Peyer's patch (tissue), 4 donors: ENCODE data around the gene PRR20A. TPM values are rescaled to one million over a fixed set of nuclear protein-coding genes. Genes with fewer than 3 reads are reported as not detected.
"Not testable (repeated sequence)": the region's sequence is repeated elsewhere in the genome, so short reads cannot be mapped to it uniquely, and the experiment has no call there.

Source experiments
- DNase-seq, 3 donors: peaks; one replicate each; pipeline ENCODE4 v3.0.0-alpha.2; 2017 to 2019
- H3K27ac ChIP-seq, 4 donors: fragments of 200-600 bp; sonication (generic); one replicate each; pipeline ENCODE4 v1.5.1; 2016 to 2019
- H3K27me3 ChIP-seq, 2 donors: fragments of 200-600 bp; sonication (generic); one replicate each; pipeline ENCODE4 v1.5.1; 2019
- H3K36me3 ChIP-seq, 3 donors: fragments of 200-600 bp; sonication (generic); one replicate each; pipeline ENCODE4 v1.5.1; 2016 to 2019
- H3K4me1 ChIP-seq, 4 donors: fragments of 200-600 bp; sonication (generic); one replicate each; pipeline ENCODE4 v1.5.1; 2016 to 2019
- H3K4me3 ChIP-seq, 4 donors: fragments of 200-600 bp; sonication (generic); 1 replicate in 3 of 4; 2 replicates in 1 of 4; pipeline ENCODE4 v1.5.1; 2016 to 2019; ENCODE audit warnings: mild to moderate bottlenecking in 1 of 4
- H3K9me3 ChIP-seq, 4 donors: fragments of 200-600 bp; sonication (generic); one replicate each; pipeline ENCODE4 v1.5.1; 2016 to 2019; ENCODE audit warnings: mild to moderate bottlenecking in 1 of 4
- POLR2A ChIP-seq, 2 donors: fragments of 450-650 bp; IDR thresholded peaks; one replicate each; pipeline ENCODE4 v1.5.1; 2017; ENCODE audit warnings: antibody characterized with exemption in 2 of 2, mild to moderate bottlenecking in 2 of 2, moderate library complexity in 2 of 2
- small RNA-seq, 2 donors: library from RNA; depleted of rRNA; stranded (forward); fragments of <200 nt; gene quantifications; one replicate each; pipeline ENCODE3, GENCODE V24; 2016
- total RNA-seq, 4 donors: library from RNA; depleted of rRNA; stranded (reverse); fragments of >200 nt; gene quantifications; one replicate each; pipeline ENCODE4 v1.1.0, GENCODE V29; 2016
- TF ChIP-seq, protein P1 (sequence below), 6 experiments: fragments of 450-650 bp in 4 of 6; fragments of 200-600 bp in 2 of 6; sonication (generic) in 1 of 6; IDR thresholded peaks; one replicate each; pipeline ENCODE4 v1.5.1; 2017 to 2019; ENCODE audit warnings: antibody characterized with exemption in 6 of 6, mild to moderate bottlenecking in 3 of 6, moderate library complexity in 1 of 6

The PRR20A gene
- total RNA-seq, 4 donors from 2014 or later: not detected

DNA sequence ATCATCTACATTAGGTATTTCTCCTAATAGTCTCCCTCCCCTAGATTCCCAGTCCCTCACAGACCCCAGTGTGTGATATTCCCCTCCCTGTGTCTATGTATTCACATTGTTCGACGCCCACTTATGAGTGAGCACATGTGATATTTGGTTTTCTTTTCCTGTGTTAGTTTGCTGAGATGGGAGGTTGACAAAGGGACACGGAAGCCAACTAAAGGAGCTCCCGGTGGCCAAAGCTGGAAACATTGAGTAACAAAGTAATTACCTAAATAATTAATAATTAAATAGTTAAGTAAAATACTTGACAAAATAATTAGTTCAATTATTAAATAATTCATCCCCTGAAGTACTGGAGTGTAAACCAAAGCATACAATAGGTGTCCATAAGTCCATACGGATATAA, 1.7 kb upstream of the PRR20A start:
- no peak for TF ChIP-seq POLR2A (IDR thresholded peaks at IDR 0.05)
- TF ChIP-seq, protein P1, sequence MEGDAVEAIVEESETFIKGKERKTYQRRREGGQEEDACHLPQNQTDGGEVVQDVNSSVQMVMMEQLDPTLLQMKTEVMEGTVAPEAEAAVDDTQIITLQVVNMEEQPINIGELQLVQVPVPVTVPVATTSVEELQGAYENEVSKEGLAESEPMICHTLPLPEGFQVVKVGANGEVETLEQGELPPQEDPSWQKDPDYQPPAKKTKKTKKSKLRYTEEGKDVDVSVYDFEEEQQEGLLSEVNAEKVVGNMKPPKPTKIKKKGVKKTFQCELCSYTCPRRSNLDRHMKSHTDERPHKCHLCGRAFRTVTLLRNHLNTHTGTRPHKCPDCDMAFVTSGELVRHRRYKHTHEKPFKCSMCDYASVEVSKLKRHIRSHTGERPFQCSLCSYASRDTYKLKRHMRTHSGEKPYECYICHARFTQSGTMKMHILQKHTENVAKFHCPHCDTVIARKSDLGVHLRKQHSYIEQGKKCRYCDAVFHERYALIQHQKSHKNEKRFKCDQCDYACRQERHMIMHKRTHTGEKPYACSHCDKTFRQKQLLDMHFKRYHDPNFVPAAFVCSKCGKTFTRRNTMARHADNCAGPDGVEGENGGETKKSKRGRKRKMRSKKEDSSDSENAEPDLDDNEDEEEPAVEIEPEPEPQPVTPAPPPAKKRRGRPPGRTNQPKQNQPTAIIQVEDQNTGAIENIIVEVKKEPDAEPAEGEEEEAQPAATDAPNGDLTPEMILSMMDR (IDR thresholded peaks at IDR 0.05): no peak
- no peaks in the 10 kb centered on the region for H3K4me1 ChIP-seq
- no peak for DNase-seq
- no peaks in the 10 kb centered on the region for H3K27me3 ChIP-seq
- H3K27ac ChIP-seq: no peak overlapping the region
- H3K36me3 ChIP-seq: no peaks in the 10 kb centered on the region
- H3K9me3 ChIP-seq: no peaks in the 10 kb centered on the region
- H3K4me3 ChIP-seq: no peak overlapping the region

DNA sequence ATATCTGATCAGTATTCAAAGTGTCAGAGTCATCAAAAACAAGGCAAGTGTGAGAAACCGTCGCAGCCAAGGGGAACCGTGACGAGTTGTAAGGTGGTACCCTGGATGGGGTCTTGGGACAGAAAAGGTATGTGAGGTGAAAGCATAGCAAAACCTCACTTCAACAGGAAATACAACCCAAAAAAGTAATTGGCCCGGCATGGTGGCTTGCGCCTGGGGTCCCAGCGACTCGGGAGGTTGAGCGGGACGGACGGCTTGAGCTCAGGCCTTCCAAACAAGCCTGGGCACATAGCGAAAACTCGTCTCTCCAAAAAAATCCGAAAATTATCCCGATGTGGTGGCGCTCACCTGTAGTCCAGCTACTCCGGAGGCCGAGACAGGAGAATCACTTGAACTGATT, 937 bp upstream of the PRR20A start:
- not testable (repeated sequence) for H3K9me3 ChIP-seq, DNase-seq, H3K4me3 ChIP-seq, H3K27me3 ChIP-seq, H3K36me3 ChIP-seq, H3K27ac ChIP-seq, H3K4me1 ChIP-seq

DNA sequence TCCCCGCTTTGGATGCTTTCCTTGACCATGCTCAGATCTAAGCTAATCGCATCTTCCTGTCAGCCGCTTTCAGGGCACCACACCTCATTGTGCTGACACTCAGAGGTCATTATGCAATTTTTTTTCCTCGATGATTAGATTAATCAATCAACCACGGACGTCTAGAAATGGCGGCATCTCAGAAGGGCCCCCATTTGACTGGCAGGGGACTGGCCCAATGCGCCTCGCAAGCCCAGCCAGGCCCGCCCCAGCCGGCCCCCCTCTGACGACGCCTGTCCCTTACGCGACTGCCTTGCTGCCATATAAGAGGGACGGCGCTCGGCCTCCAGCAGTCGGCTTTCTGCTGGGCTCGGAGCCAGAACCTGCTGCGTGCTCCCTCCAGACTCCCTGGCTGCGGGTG, 6.5 kb downstream of the PRR20A start, which contains the start of gene PRR20B:
PRR20B (plus strand) TSS at position 301 of the 400 bp plus-strand sequence. CDS start 387 bp downstream, outside the sequence.
- not testable (repeated sequence) for H3K27ac ChIP-seq, DNase-seq, H3K4me1 ChIP-seq, H3K27me3 ChIP-seq, H3K36me3 ChIP-seq, H3K9me3 ChIP-seq, H3K4me3 ChIP-seq

DNA sequence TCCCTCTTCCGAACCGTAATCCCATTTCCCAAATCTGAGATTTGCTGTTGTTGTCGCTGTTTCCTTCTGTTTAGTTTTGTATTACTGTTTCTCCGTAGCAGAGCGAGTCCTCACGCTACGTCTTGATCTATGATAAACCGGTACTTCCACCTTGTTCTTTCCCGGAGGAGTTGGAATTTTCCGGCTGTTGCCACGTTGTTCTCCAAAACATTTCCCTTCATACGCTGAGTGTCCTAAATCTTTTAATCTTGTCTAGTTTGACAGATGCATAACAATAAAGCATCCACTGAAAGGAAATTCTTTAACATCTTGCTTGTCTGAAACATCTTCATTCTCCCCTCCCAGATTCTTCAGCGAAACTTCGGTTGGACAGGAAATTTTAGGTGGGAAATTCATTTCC, 7.4 kb downstream of the PRR20A start:
- not testable (repeated sequence) for H3K27ac ChIP-seq, DNase-seq, H3K36me3 ChIP-seq, H3K4me1 ChIP-seq, H3K27me3 ChIP-seq, H3K4me3 ChIP-seq, H3K9me3 ChIP-seq

DNA sequence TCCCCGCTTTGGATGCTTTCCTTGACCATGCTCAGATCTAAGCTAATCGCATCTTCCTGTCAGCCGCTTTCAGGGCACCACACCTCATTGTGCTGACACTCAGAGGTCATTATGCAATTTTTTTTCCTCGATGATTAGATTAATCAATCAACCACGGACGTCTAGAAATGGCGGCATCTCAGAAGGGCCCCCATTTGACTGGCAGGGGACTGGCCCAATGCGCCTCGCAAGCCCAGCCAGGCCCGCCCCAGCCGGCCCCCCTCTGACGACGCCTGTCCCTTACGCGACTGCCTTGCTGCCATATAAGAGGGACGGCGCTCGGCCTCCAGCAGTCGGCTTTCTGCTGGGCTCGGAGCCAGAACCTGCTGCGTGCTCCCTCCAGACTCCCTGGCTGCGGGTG, 13.0 kb downstream of the PRR20A start, which contains the start of gene PRR20C:
PRR20C (plus strand) TSS at position 301 of the 400 bp plus-strand sequence. CDS start 387 bp downstream, outside the sequence.
- H3K4me1 ChIP-seq, DNase-seq, H3K9me3 ChIP-seq, H3K27ac ChIP-seq, H3K27me3 ChIP-seq, H3K4me3 ChIP-seq, H3K36me3 ChIP-seq: not testable (repeated sequence)

DNA sequence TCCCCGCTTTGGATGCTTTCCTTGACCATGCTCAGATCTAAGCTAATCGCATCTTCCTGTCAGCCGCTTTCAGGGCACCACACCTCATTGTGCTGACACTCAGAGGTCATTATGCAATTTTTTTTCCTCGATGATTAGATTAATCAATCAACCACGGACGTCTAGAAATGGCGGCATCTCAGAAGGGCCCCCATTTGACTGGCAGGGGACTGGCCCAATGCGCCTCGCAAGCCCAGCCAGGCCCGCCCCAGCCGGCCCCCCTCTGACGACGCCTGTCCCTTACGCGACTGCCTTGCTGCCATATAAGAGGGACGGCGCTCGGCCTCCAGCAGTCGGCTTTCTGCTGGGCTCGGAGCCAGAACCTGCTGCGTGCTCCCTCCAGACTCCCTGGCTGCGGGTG, 19.6 kb downstream of the PRR20A start, which contains the start of gene PRR20D:
PRR20D (plus strand) TSS at position 301 of the 400 bp plus-strand sequence. CDS start 387 bp downstream, outside the sequence.
- not testable (repeated sequence) for DNase-seq, H3K9me3 ChIP-seq, H3K36me3 ChIP-seq, H3K4me1 ChIP-seq, H3K4me3 ChIP-seq, H3K27me3 ChIP-seq, H3K27ac ChIP-seq

DNA sequence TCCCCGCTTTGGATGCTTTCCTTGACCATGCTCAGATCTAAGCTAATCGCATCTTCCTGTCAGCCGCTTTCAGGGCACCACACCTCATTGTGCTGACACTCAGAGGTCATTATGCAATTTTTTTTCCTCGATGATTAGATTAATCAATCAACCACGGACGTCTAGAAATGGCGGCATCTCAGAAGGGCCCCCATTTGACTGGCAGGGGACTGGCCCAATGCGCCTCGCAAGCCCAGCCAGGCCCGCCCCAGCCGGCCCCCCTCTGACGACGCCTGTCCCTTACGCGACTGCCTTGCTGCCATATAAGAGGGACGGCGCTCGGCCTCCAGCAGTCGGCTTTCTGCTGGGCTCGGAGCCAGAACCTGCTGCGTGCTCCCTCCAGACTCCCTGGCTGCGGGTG, 26.2 kb downstream of the PRR20A start, which contains the start of gene PRR20E:
PRR20E (plus strand) TSS at position 301 of the 400 bp plus-strand sequence. CDS start 387 bp downstream, outside the sequence.
- not testable (repeated sequence) for H3K4me1 ChIP-seq, H3K36me3 ChIP-seq, DNase-seq, H3K27ac ChIP-seq, H3K27me3 ChIP-seq, H3K4me3 ChIP-seq, H3K9me3 ChIP-seq

DNA sequence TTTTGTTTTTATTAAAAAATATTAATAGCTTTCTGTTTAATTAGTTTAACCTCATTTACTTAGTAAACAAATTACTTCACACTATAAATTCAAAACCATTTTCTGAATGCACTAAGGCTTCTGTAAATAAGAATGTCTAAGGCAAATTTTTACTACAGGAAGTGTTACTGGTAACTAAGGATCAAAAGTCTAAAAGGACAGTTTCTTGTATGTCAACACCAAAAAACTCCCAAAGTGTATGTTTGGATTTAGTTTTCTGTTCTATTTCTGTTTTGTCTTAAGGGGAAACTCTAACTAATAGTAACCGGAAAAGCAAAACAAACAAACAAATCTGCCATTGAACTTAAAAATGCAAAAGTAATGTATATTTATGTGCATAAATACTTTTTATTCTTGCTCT, 50.9 kb downstream of the PRR20A start:
- TF ChIP-seq POLR2A (IDR thresholded peaks at IDR 0.05): no peak
- H3K9me3 ChIP-seq: no peaks in the 10 kb centered on the region
- H3K27ac ChIP-seq: no peak overlapping the region
- DNase-seq: no peak
- H3K27me3 ChIP-seq: no peaks in the 10 kb centered on the region
- no peak overlapping the region for H3K4me3 ChIP-seq
- no peaks in the 10 kb centered on the region for H3K4me1 ChIP-seq
- H3K36me3 ChIP-seq: no peaks in the 10 kb centered on the region

Small RNAs within 50 kb of the gene (small RNA-seq; reads per million reads assigned to genes)
- gene PRR20FP: 0 reads per million in 2 donors

Other genes with a start within 250 kb of the PRR20A start
- not detected for gene PRR20B, start 6.6 kb downstream of the PRR20A start, total RNA-seq
- gene PRR20C, start 13.1 kb downstream of the PRR20A start, total RNA-seq: not detected
- not detected for gene PRR20D, start 19.7 kb downstream of the PRR20A start, total RNA-seq
- gene PRR20E, start 26.3 kb downstream of the PRR20A start, total RNA-seq: not detected